H1 (cell line): ENCODE results near the gene LARP6. TPM values are rescaled to one million over a fixed set of nuclear protein-coding genes. Genes with fewer than 3 reads are reported as not detected.

Source experiments
- CTCF ChIA-PET: fragments of 300-600 bp; sonication (Branson Sonifier 250); formaldehyde crosslinking; loops from one replicate; lab custom pipeline; 2021; ENCODE audit not compliant: partially characterized antibody; lab: Charles Lee
- POLR2A ChIA-PET: fragments of 300-600 bp; sonication (Branson Sonifier 250); formaldehyde crosslinking; loops from one replicate; lab custom pipeline; 2021; ENCODE audit warnings: inconsistent platforms; ENCODE audit not compliant: partially characterized antibody; lab: Charles Lee
- DNase-seq, 2 experiments: peaks; one replicate each; pipeline versions ENCODE4 v3.0.0 to v3.0.0-alpha.2; 2010 to 2022; ENCODE audit warnings: low spot score in 2 of 2, low read depth in 1 of 2, mixed read lengths in 1 of 2
- FAIRE-seq: peaks from 2 replicates; lab custom pipeline; 2011; peaks lifted over from hg19 to GRCh38; lab: Jason Lieb, UNC
- H2AFZ ChIP-seq: 2 replicates; pipeline ENCODE4 v1.8.1; 2012; ENCODE audit warnings: low read length, inconsistent platforms
- H2AK5ac ChIP-seq: 2 replicates; pipeline ENCODE4 v1.6.1; 2013; ENCODE audit warnings: low read depth, low read length
- H2BK120ac ChIP-seq: replicated peaks from 2 replicates; pipeline ENCODE3; 2013; ENCODE audit warnings: low read depth, low read length, inconsistent platforms
- H2BK12ac ChIP-seq: 2 replicates; pipeline ENCODE4 v1.6.1; 2013; ENCODE audit warnings: low read depth, low read length
- H2BK15ac ChIP-seq: 2 replicates; pipeline ENCODE4 v1.6.1; 2013; ENCODE audit warnings: low read length
- H2BK20ac ChIP-seq: 2 replicates; pipeline ENCODE4 v1.6.1; 2013; ENCODE audit warnings: low read length
- H2BK5ac ChIP-seq: 2 replicates; pipeline ENCODE4 v1.6.1; 2013; ENCODE audit warnings: low read depth, low read length
- H3K14ac ChIP-seq: 2 replicates; pipeline ENCODE4 v1.6.1; 2013; ENCODE audit warnings: inconsistent platforms; ENCODE audit not compliant: insufficient read length
- H3K18ac ChIP-seq: 2 replicates; pipeline ENCODE4 v1.6.1; 2013; ENCODE audit warnings: low read length; ENCODE audit errors: extremely low read depth
- H3K23ac ChIP-seq: 2 replicates; pipeline ENCODE4 v1.6.1; 2013; ENCODE audit warnings: inconsistent platforms; ENCODE audit not compliant: insufficient read length
- H3K23me2 ChIP-seq: 2 replicates; pipeline ENCODE4 v1.6.1; 2013; ENCODE audit warnings: low read depth, low read length
- H3K27ac ChIP-seq: 2 replicates; pipeline ENCODE4 v1.6.1; 2011; ENCODE audit warnings: low read depth, low read length, inconsistent platforms
- H3K27me3 ChIP-seq, 4 experiments: replicated peaks in 1 of 4; 1 replicate in 1 of 4; 2 replicates in 3 of 4; pipeline versions ENCODE4 v1.6.1 to v1.8.1; 2011 to 2013; ENCODE audit warnings: low read length in 3 of 4, mild to moderate bottlenecking in 3 of 4, inconsistent platforms in 2 of 4, mixed read lengths in 2 of 4, moderate library complexity in 1 of 4; ENCODE audit not compliant: control insufficient read depth in 3 of 4, insufficient read depth in 3 of 4; ENCODE audit errors: extremely low read depth in 1 of 4
- H3K36me3 ChIP-seq, 4 experiments: 2 replicates each; pipeline versions ENCODE4 v1.6.1 to v1.8.1; 2011 to 2013; ENCODE audit warnings: mild to moderate bottlenecking in 4 of 4, low read length in 3 of 4, moderate library complexity in 2 of 4, control low read depth in 1 of 4, inconsistent platforms in 1 of 4; ENCODE audit not compliant: insufficient read depth in 4 of 4, control insufficient read depth in 2 of 4
- H3K4ac ChIP-seq: replicated peaks from 2 replicates; pipeline ENCODE3; 2013; ENCODE audit warnings: low read length, low read depth, mixed read lengths, inconsistent platforms; ENCODE audit not compliant: insufficient read length
- H3K4me1 ChIP-seq, 4 experiments: replicated peaks in 1 of 4; 1 replicate in 1 of 4; 2 replicates in 3 of 4; pipeline versions ENCODE4 v1.6.1 to v1.8.1; 2011 to 2013; ENCODE audit warnings: low read length in 3 of 4, inconsistent platforms in 2 of 4, mixed read lengths in 1 of 4; ENCODE audit not compliant: insufficient read depth in 4 of 4, control insufficient read depth in 3 of 4
- H3K4me2 ChIP-seq, 2 experiments: 2 replicates each; pipeline versions ENCODE4 v1.6.1 to v1.8.1; 2011 to 2013; ENCODE audit warnings: low read depth in 2 of 2, low read length in 2 of 2, control low read depth in 1 of 2, inconsistent platforms in 1 of 2, mild to moderate bottlenecking in 1 of 2; ENCODE audit not compliant: insufficient read depth in 1 of 2
- H3K4me3 ChIP-seq, 4 experiments: fragments of 200-600, 300-600 bp in 1 of 4; sonication (generic), shearing (Covaris generic), sonication (Bioruptor Twin) in 1 of 4; 2 replicates each; pipeline versions ENCODE4 v1.5.1 to v1.8.1; 2011 to 2016; ENCODE audit warnings: low read length in 4 of 4, low read depth in 3 of 4, control low read depth in 2 of 4, inconsistent platforms in 2 of 4, mild to moderate bottlenecking in 2 of 4, mixed read lengths in 1 of 4, moderate library complexity in 1 of 4; ENCODE audit not compliant: insufficient read depth in 2 of 4; ENCODE audit errors: extremely low read depth in 1 of 4
- H3K56ac ChIP-seq: replicated peaks from 2 replicates; pipeline ENCODE3; 2013; ENCODE audit warnings: low read depth, mild to moderate bottlenecking, mixed read lengths, low read length, inconsistent platforms; ENCODE audit not compliant: insufficient read length
- H3K79me1 ChIP-seq: 2 replicates; pipeline ENCODE4 v1.6.1; 2013; ENCODE audit warnings: low read depth, low read length, control low read depth
- H3K79me2 ChIP-seq, 2 experiments: 2 replicates each; pipeline versions ENCODE4 v1.6.1 to v1.8.1; 2012 to 2013; ENCODE audit warnings: low read length in 2 of 2, mild to moderate bottlenecking in 2 of 2, inconsistent platforms in 1 of 2; ENCODE audit not compliant: insufficient read depth in 2 of 2, control insufficient read depth in 1 of 2
- H3K9ac ChIP-seq, 4 experiments: replicated peaks in 1 of 4; 1 replicate in 1 of 4; 2 replicates in 3 of 4; pipeline versions ENCODE4 v1.6.1 to v1.8.1; 2011 to 2013; ENCODE audit warnings: low read depth in 3 of 4, low read length in 3 of 4, control low read depth in 2 of 4, mild to moderate bottlenecking in 2 of 4, moderate library complexity in 2 of 4, inconsistent platforms in 1 of 4; ENCODE audit errors: extremely low read depth in 1 of 4
- H3K9me3 ChIP-seq, 2 experiments: 2 replicates each; pipeline versions ENCODE4 v1.6.1 to v1.8.1; 2012 to 2013; ENCODE audit warnings: mild to moderate bottlenecking in 2 of 2, moderate library complexity in 2 of 2, control low read depth in 1 of 2, inconsistent platforms in 1 of 2, low read depth in 1 of 2, low read length in 1 of 2, mixed read lengths in 1 of 2; ENCODE audit not compliant: insufficient read depth in 2 of 2
- H4K20me1 ChIP-seq, 2 experiments: replicated peaks in 1 of 2; 2 replicates each; pipeline versions ENCODE3 to v1.8.1; 2011 to 2013; ENCODE audit warnings: inconsistent platforms in 2 of 2, low read length in 2 of 2, mild to moderate bottlenecking in 1 of 2; ENCODE audit not compliant: insufficient read depth in 2 of 2, control insufficient read depth in 1 of 2
- H4K5ac ChIP-seq: 2 replicates; pipeline ENCODE4 v1.6.1; 2013; ENCODE audit warnings: low read length, low read depth, mixed read lengths, inconsistent platforms; ENCODE audit not compliant: insufficient read length
- H4K8ac ChIP-seq: 2 replicates; pipeline ENCODE4 v1.8.0; 2013; ENCODE audit warnings: mild to moderate bottlenecking, moderate library complexity, low read length, inconsistent platforms; ENCODE audit not compliant: insufficient read depth; ENCODE audit errors: extremely low read depth
- H4K91ac ChIP-seq: replicated peaks from 2 replicates; pipeline ENCODE3; 2013; ENCODE audit warnings: low read length, mixed read lengths, inconsistent platforms; ENCODE audit not compliant: insufficient read length
- ATF3 ChIP-seq: IDR thresholded peaks from 2 replicates; pipeline ENCODE4 v1.6.1; 2011; ENCODE audit warnings: low read depth, mild to moderate bottlenecking, low read length; ENCODE audit not compliant: insufficient read depth
- POU5F1 ChIP-seq: IDR thresholded peaks from 2 replicates; pipeline ENCODE4 v1.6.1; 2011; ENCODE audit warnings: low read depth, mild to moderate bottlenecking, low read length, moderate library complexity
- SP1 ChIP-seq: IDR thresholded peaks from 2 replicates; pipeline ENCODE4 v1.6.1; 2011; ENCODE audit warnings: low read depth, low read length
- SP4 ChIP-seq: IDR thresholded peaks from 2 replicates; pipeline ENCODE4 v1.6.1; 2012; ENCODE audit warnings: low read length, inconsistent platforms
- SUZ12 ChIP-seq: fragments of 200-600 bp; sonication (generic); IDR thresholded peaks from 2 replicates; pipeline ENCODE4 v1.6.1; 2012; ENCODE audit warnings: mild to moderate bottlenecking, inconsistent platforms, low read length, moderate library complexity, mixed read lengths
- ZNF274 ChIP-seq: IDR thresholded peaks from 2 replicates; pipeline ENCODE4 v1.7.0; 2012; ENCODE audit warnings: low read length, borderline replicate concordance; ENCODE audit errors: extremely low read depth
- WGBS, 2 experiments: shearing (Covaris generic) in 1 of 2; methylation state at CpG; one replicate each; pipeline versions ENCODE4 v1.1.6 to v1.1.7; 2013 to 2015; ENCODE audit warnings: low lambda C conversion rate in 2 of 2, mixed read lengths in 2 of 2, inconsistent platforms in 1 of 2, low coverage in 1 of 2, missing lambda C conversion rate in 1 of 2; ENCODE audit not compliant: insufficient replicate concordance in 2 of 2, insufficient coverage in 1 of 2, insufficient read length in 1 of 2; ENCODE audit errors: extremely low coverage in 1 of 2, missing lambda C conversion rate in 1 of 2; 5-methylcytosine and 5-hydroxymethylcytosine counted together
- polyA plus RNA-seq, 7 experiments: library from polyadenylated mRNA; depleted of rRNA in 3 of 7; stranded (reverse) in 5 of 7; unstranded in 2 of 7; fragments of >200 nt in 5 of 7; fragments of 200-250 nt in 2 of 7; gene quantifications; 1 replicate in 5 of 7; 2 replicates in 1 of 7; 4 replicates in 1 of 7; pipeline versions ENCODE4 v1.2.1 to v1.2.3, GENCODE V29; 2011 to 2013; ENCODE audit warnings: missing spikeins in 2 of 7, mixed read lengths in 2 of 7
- total RNA-seq: library from RNA; stranded (reverse); fragmentation: NEBNext Ultra II Directional; extraction: Animal tissue kit (Norgen Biotek cat#: 25700); gene quantifications from 2 replicates; pipeline ENCODE4 v1.2.1, GENCODE V29; 2021

Gene LARP6
- total and polyA plus RNA-seq, 2 of the 8 experiments (the other 6 are each of a cell fraction or from before 2014, with no cell fraction given): 21.0 to 24.7 TPM

- POLR2A ChIA-PET: interaction anchor here (0.6 to 1.2 kb wide), 4 partner anchors 12 to 236 kb away, joined by 3 to 4 read pairs (median 3); no protein-coding TSS in a partner anchor
- Histone ChIP-seq H3K18ac (no peak overlapping the region), H3K9ac (no peak overlapping the region), H2BK5ac (no peak overlapping the region), H3K79me2 (no peaks in the 10 kb centered on the region), H4K91ac (no peak overlapping the region), H3K56ac (no peak overlapping the region), H2BK15ac (no peak overlapping the region), H3K4me1 (no peaks in the 10 kb centered on the region), H3K79me1 (no peaks in the 10 kb centered on the region), H4K8ac (no peak overlapping the region), H2BK20ac (no peak overlapping the region), H2AK5ac (no peak overlapping the region), H2BK120ac (no peak overlapping the region), H3K4me2 (no peak overlapping the region), H3K27me3 (no peaks in the 10 kb centered on the region), H4K20me1 (peaks cover 0 to 3% of the 10 kb centered on the region in 2 experiments), H4K5ac (no peak overlapping the region), H3K9me3 (no peaks in the 10 kb centered on the region), H3K14ac (no peak overlapping the region), H3K27ac (no peak overlapping the region), H3K23ac (no peak overlapping the region), H3K36me3 (no peaks in the 10 kb centered on the region), H3K23me2 (peaks cover 2% of the 10 kb centered on the region; the same call in 1 of the 2 replicates), H2BK12ac (no peak overlapping the region), H3K4ac (no peak overlapping the region), H3K4me3 (no peak overlapping the region), H2AFZ (no peak overlapping the region)
- WGBS, 2 experiments: 89% methylated on average over 6 of the region's 6 CpGs; no CpG with 5 or more reads in 1 of the 2 experiments
- CTCF ChIA-PET: interaction anchor here (0.6 to 2.0 kb wide), 6 partner anchors 17 to 255 kb away, joined by 3 to 16 read pairs (median 3); no protein-coding TSS in a partner anchor
- TF ChIP-seq ATF3: no peak
- no peak for TF ChIP-seq ZNF274
- TF ChIP-seq POU5F1: no peak
- TF ChIP-seq SUZ12: no peak
- no peak for TF ChIP-seq SP1
- no peak for TF ChIP-seq SP4
- FAIRE-seq: no peak
- DNase-seq: no peak
Measured at GRCh38 chr15:70845602-70846360, 8.2 kb downstream of the LARP6 start.
